HG03520 (cell line): ENCODE results near the gene KCNIP4.

Experiments used
- ATAC-seq: cut with Tn5 transposase; IDR thresholded peaks from one replicate; pipeline ENCODE4 v1.9.1; 2021; ENCODE audit warnings: mild to moderate bottlenecking, moderate library complexity; ENCODE audit not compliant: unreplicated experiment

The KCNIP4 gene

GRCh38 chr4:21901831-21902230 is 46.7 kb downstream of the KCNIP4 start:
- ATAC-seq, result no peak

GRCh38 chr4:21901281-21901680 is 47.3 kb downstream of the KCNIP4 start:
- no peak for ATAC-seq

GRCh38 chr4:21900211-21900610 is 48.4 kb downstream of the KCNIP4 start:
- no peak for ATAC-seq

GRCh38 chr4:21898101-21898500 is 50.5 kb downstream of the KCNIP4 start:
- ATAC-seq, result no peak

- no peak for ATAC-seq
Measured at GRCh38 chr4:21896767-21897166, 51.8 kb downstream of the KCNIP4 start.

GRCh38 chr4:21893136-21893535 is 55.4 kb downstream of the KCNIP4 start:
- no peak for ATAC-seq

GRCh38 chr4:21890231-21890630 is 58.3 kb downstream of the KCNIP4 start:
- ATAC-seq, result no peak

GRCh38 chr4:21888195-21888976 is 60.2 kb downstream of the KCNIP4 start:
- ATAC-seq, result no peak

- no peak for ATAC-seq
Measured at GRCh38 chr4:21887481-21887880, 61.1 kb downstream of the KCNIP4 start.

- ATAC-seq, result no peak
Measured at GRCh38 chr4:21885770-21886169, 62.8 kb downstream of the KCNIP4 start.

- no peak for ATAC-seq
Measured at GRCh38 chr4:21885241-21885640, 63.3 kb downstream of the KCNIP4 start.

GRCh38 chr4:21884615-21885014 is 64.0 kb downstream of the KCNIP4 start:
- no peak for ATAC-seq

- no peak for ATAC-seq
Measured at GRCh38 chr4:21882051-21882839, 66.3 kb downstream of the KCNIP4 start.

GRCh38 chr4:21879187-21879586 is 69.4 kb downstream of the KCNIP4 start:
- ATAC-seq, result no peak

GRCh38 chr4:21876711-21877110 is 71.9 kb downstream of the KCNIP4 start:
- ATAC-seq, result no peak

GRCh38 chr4:21873145-21873544 is 75.4 kb downstream of the KCNIP4 start:
- ATAC-seq, result no peak

GRCh38 chr4:21872101-21872500 is 76.5 kb downstream of the KCNIP4 start:
- ATAC-seq, result no peak

- no peak for ATAC-seq
Measured at GRCh38 chr4:21869978-21870745, 78.4 kb downstream of the KCNIP4 start.

GRCh38 chr4:21864686-21865085 is 83.9 kb downstream of the KCNIP4 start:
- ATAC-seq, result no peak

GRCh38 chr4:21862917-21863316 is 85.7 kb downstream of the KCNIP4 start:
- no peak for ATAC-seq

GRCh38 chr4:21858971-21859370 is 89.6 kb downstream of the KCNIP4 start:
- no peak for ATAC-seq
